Measurements from ENCODE around the gene ZNF524.

GRCh38 chr19:55550321-55550650, 49.8 kb upstream of the ZNF524 start:
- TF ChIP-seq CTCF (IDR thresholded peaks at IDR 0.05) (no peak), POLR2A (IDR thresholded peaks at IDR 0.05) (no peak), EP300 (IDR thresholded peaks at IDR 0.05) (no peak)

Measured in tibial nerve (tissue), 4 donors.